GM12878 (cell line): ENCODE results near the gene SSH3. TPM values are rescaled to one million over a fixed set of nuclear protein-coding genes. Genes with fewer than 3 reads are reported as not detected.

Source experiments
- BCL3 ChIP-seq: IDR thresholded peaks from 2 replicates; pipeline ENCODE4 v1.6.1; 2011; ENCODE audit warnings: borderline replicate concordance, low read depth, mild to moderate bottlenecking, moderate library complexity, low read length; ENCODE audit not compliant: insufficient read depth, poor library complexity, severe bottlenecking
- BCLAF1 ChIP-seq: fragments of 450-650 bp; IDR thresholded peaks from 2 replicates; pipeline ENCODE4 v1.6.1; 2017; ENCODE audit warnings: antibody characterized with exemption, mild to moderate bottlenecking, moderate library complexity
- CUX1 ChIP-seq: IDR thresholded peaks from 2 replicates; pipeline ENCODE4 v1.6.1; 2012; ENCODE audit warnings: improper control_type of control experiment, low read depth, low read length; ENCODE audit not compliant: insufficient replicate concordance
- HDAC6 ChIP-seq: fragments of 200-600 bp; sonication (generic); IDR thresholded peaks from one replicate; pipeline ENCODE4 v1.8.0; 2017; ENCODE audit warnings: antibody characterized with exemption; ENCODE audit not compliant: unreplicated experiment
- IRF3 ChIP-seq: fragments of 450-650 bp; IDR thresholded peaks from 2 replicates; pipeline ENCODE4 v1.6.1; 2014; ENCODE audit warnings: mild to moderate bottlenecking
- LARP7 ChIP-seq: fragments of 450-650 bp; IDR thresholded peaks from 2 replicates; pipeline ENCODE4 v1.6.1; 2017; ENCODE audit warnings: mild to moderate bottlenecking
- MEF2B ChIP-seq: fragments of 450-650 bp; IDR thresholded peaks from 2 replicates; pipeline ENCODE4 v1.6.1; 2018; ENCODE audit warnings: mild to moderate bottlenecking, moderate library complexity; ENCODE audit not compliant: partially characterized antibody, poor library complexity, severe bottlenecking
- PML ChIP-seq: IDR thresholded peaks from 2 replicates; pipeline ENCODE4 v1.6.1; 2012; ENCODE audit warnings: low read length, inconsistent platforms
- RAD21 ChIP-seq: IDR thresholded peaks from 2 replicates; pipeline ENCODE4 v1.6.1; 2011; ENCODE audit warnings: mild to moderate bottlenecking, low read depth, low read length, moderate library complexity; ENCODE audit not compliant: insufficient read depth
- SMAD5 ChIP-seq: IDR thresholded peaks from 2 replicates; pipeline ENCODE4 v1.6.1; 2016; ENCODE audit warnings: antibody characterized with exemption, low read depth
- SREBF2 ChIP-seq: IDR thresholded peaks from 2 replicates; pipeline ENCODE4 v1.6.1; 2012; ENCODE audit warnings: mild to moderate bottlenecking, low read length
- TBL1XR1 ChIP-seq: IDR thresholded peaks from 2 replicates; pipeline ENCODE4 v1.6.1; 2012; ENCODE audit warnings: low read depth, low read length, improper control_type of control experiment
- polyA plus RNA-seq, 11 experiments: library from polyadenylated mRNA; depleted of rRNA in 4 of 11; unstranded in 6 of 11; stranded (reverse) in 5 of 11; fragments of >200 nt; fragmentation: Nextera tagmentation in 4 of 11; fragmentation: Illumina TruSeq in 1 of 11; extraction: Ambion mirVana in 4 of 11; extraction: Trizol in 1 of 11; gene quantifications; 1 replicate in 1 of 11; 2 replicates in 10 of 11; pipeline versions ENCODE4 v1.2.1 to v1.2.3, GENCODE V29; 2011 to 2016; ENCODE audit warnings: inconsistent platforms in 2 of 11, missing spikeins in 2 of 11, low read depth in 1 of 11
- total RNA-seq, 4 experiments: library from RNA; depleted of rRNA in 3 of 4; stranded (reverse); fragments of >200 nt in 3 of 4; fragmentation: Illumina TruSeq in 1 of 4; extraction: Trizol in 1 of 4; gene quantifications; 2 replicates each; pipeline versions ENCODE4 v1.2.1 to v1.2.3, GENCODE V29; 2013 to 2021
- TF ChIP-seq, protein P1 (sequence below): fragments of 150-350 bp; IDR thresholded peaks from 2 replicates; pipeline ENCODE4 v1.6.1; 2016; ENCODE audit warnings: low read depth, low read length

The SSH3 gene
- total and polyA plus RNA-seq, 10 of the 15 experiments (the other 5 are each of a cell fraction or from before 2014, with no cell fraction given), result 0.05 to 0.83 (median 0.28) TPM; not detected in 3

DNA sequence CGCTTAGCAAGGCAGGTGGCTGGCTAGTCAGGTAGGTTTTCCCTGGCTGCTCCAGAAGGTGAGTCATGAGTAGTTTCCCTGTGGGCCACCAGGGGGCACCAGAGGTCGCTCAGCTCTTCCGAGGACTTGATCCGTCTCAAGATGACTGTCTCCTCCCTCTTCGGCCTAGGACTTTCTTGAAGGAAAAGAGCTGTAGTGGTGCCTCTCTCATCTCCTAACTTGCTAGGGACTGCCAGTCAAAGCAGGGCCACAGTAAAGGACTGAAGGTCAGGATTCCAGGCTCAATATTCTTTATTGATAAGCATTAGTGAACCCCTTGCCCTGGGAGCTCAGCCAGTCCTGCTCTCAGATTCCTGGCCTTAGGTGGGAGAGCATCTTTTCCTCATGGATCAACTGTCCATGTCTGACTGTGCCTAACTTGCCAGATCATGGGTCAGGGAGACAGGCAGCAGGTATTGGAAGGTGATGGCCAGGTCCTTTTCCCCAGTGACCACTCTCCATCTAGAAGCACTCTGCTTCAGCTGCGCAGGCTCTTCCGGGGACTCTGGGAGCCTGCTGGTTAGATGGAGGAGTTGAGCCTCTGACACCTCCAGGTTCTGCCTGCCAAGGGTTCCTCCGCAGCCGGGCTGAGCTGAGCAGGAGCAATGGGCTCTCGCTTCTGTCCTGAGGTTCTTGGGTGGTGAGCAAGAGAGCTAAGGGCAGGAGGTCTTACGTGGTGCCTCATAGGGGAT is 48.1 kb downstream of the SSH3 start (continued):
- TF ChIP-seq BCL3 (no peak), LARP7 (no peak), CUX1 (no peak), BCLAF1 (no peak), IRF3 (no peak), PML (no peak), RAD21 (peak; percentile 60), SMAD5 (no peak), HDAC6 (no peak), MEF2B (no peak), SREBF2 (no peak), TBL1XR1 (peak; percentile 23; the same call in 1 of the 2 replicates)
- TF ChIP-seq, protein P1, sequence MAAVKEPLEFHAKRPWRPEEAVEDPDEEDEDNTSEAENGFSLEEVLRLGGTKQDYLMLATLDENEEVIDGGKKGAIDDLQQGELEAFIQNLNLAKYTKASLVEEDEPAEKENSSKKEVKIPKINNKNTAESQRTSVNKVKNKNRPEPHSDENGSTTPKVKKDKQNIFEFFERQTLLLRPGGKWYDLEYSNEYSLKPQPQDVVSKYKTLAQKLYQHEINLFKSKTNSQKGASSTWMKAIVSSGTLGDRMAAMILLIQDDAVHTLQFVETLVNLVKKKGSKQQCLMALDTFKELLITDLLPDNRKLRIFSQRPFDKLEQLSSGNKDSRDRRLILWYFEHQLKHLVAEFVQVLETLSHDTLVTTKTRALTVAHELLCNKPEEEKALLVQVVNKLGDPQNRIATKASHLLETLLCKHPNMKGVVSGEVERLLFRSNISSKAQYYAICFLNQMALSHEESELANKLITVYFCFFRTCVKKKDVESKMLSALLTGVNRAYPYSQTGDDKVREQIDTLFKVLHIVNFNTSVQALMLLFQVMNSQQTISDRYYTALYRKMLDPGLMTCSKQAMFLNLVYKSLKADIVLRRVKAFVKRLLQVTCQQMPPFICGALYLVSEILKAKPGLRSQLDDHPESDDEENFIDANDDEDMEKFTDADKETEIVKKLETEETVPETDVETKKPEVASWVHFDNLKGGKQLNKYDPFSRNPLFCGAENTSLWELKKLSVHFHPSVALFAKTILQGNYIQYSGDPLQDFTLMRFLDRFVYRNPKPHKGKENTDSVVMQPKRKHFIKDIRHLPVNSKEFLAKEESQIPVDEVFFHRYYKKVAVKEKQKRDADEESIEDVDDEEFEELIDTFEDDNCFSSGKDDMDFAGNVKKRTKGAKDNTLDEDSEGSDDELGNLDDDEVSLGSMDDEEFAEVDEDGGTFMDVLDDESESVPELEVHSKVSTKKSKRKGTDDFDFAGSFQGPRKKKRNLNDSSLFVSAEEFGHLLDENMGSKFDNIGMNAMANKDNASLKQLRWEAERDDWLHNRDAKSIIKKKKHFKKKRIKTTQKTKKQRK, result no peak
